Breast epithelium (tissue), 3 donors: ENCODE results near the gene SLC30A7.

Experiments
- CTCF ChIP-seq, 3 donors: fragments of 450-650 bp; IDR thresholded peaks; one replicate each; pipeline ENCODE4 v1.5.1; 2016 to 2017; ENCODE audit warnings: antibody characterized with exemption in 3 of 3, mild to moderate bottlenecking in 3 of 3, moderate library complexity in 3 of 3
- POLR2A ChIP-seq: fragments of 450-650 bp; IDR thresholded peaks from one replicate; pipeline ENCODE4 v1.6.1; 2016; ENCODE audit warnings: antibody characterized with exemption, mild to moderate bottlenecking, moderate library complexity
- POLR2AphosphoS5 ChIP-seq, 3 donors: sonication (generic); formaldehyde crosslinking; IDR thresholded peaks; one replicate each; pipeline ENCODE4 v1.6.1; 2017; ENCODE audit warnings: antibody characterized with exemption in 3 of 3

- TF ChIP-seq CTCF (IDR thresholded peaks at IDR 0.05): no peak
- TF ChIP-seq POLR2AphosphoS5 (IDR thresholded peaks at IDR 0.05): no peak
- no peak for TF ChIP-seq POLR2A
Observed at GRCh38 chr1:101026430-101026788, 130.5 kb downstream of the SLC30A7 start.
